ENCODE data around the gene MRPL39.

DNA sequence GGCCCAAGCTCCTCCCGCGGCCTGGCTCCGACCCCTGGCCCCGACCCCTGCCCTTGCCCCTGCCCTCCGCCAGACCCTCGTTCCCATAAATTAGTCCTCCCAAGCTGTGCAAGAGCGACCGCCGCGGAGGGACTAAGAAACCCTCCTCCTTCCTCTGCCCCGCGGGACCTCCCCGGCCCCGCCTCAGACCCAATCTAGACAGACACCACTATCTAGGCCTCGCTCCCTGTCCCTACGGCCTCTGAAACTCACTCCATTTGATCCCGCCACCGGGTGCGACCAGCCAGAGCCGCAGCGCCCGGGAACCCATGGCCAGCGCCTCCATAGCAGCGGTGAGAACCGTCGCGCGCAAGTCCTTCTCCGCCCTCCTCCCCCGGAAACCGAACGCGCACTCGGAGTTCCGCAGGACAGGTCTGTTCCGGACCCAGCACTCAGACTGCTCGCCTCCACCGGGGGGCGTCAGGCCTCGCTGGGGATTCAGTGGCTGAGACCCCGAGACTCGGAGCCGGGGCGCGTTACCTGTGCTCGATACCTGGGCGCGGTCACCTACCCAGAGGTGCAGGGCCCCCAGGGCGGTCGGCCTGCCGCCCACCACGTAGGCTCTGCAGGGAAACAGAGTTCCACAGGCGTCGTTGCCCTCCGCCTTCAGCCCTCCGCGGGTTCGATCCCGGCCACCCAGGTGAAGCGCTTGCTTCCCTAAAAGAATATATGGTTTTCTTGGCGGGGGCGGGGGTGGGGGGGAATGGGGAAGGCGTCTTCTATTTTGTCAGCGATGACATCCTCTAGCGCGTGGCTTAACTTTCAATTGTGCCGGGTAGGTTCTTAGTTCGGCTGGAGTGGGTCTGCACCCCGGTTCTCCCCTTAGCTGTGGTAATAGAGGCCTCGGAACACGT, at the start of gene MRPL39:
- TF ChIP-seq ZFP30 (CRISPR knock-in tag; IDR thresholded peaks at IDR 0.05) (no peak), CSDC2 (CRISPR knock-in tag; IDR thresholded peaks at IDR 0.05) (no peak), RARB (CRISPR knock-in tag; IDR thresholded peaks at IDR 0.05) (no peak), PPARA (CRISPR knock-in tag; IDR thresholded peaks at IDR 0.05; ENCODE audit: borderline replicate concordance) (no peak), TOX (CRISPR knock-in tag; IDR thresholded peaks at IDR 0.05; ENCODE audit: borderline replicate concordance) (no peak), SNAI2 (CRISPR knock-in tag; IDR thresholded peaks at IDR 0.05) (no peak; the same call in 1 of the 2 replicates), ARNTL (CRISPR knock-in tag; IDR thresholded peaks at IDR 0.05; ENCODE audit: borderline replicate concordance, low read depth) (no peak)
- TF ChIP-seq, protein P1, sequence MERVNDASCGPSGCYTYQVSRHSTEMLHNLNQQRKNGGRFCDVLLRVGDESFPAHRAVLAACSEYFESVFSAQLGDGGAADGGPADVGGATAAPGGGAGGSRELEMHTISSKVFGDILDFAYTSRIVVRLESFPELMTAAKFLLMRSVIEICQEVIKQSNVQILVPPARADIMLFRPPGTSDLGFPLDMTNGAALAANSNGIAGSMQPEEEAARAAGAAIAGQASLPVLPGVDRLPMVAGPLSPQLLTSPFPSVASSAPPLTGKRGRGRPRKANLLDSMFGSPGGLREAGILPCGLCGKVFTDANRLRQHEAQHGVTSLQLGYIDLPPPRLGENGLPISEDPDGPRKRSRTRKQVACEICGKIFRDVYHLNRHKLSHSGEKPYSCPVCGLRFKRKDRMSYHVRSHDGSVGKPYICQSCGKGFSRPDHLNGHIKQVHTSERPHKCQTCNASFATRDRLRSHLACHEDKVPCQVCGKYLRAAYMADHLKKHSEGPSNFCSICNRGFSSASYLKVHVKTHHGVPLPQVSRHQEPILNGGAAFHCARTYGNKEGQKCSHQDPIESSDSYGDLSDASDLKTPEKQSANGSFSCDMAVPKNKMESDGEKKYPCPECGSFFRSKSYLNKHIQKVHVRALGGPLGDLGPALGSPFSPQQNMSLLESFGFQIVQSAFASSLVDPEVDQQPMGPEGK (CRISPR knock-in tag; IDR thresholded peaks at IDR 0.05; ENCODE audit: borderline replicate concordance) = no peak
- TF ChIP-seq, protein P2, sequence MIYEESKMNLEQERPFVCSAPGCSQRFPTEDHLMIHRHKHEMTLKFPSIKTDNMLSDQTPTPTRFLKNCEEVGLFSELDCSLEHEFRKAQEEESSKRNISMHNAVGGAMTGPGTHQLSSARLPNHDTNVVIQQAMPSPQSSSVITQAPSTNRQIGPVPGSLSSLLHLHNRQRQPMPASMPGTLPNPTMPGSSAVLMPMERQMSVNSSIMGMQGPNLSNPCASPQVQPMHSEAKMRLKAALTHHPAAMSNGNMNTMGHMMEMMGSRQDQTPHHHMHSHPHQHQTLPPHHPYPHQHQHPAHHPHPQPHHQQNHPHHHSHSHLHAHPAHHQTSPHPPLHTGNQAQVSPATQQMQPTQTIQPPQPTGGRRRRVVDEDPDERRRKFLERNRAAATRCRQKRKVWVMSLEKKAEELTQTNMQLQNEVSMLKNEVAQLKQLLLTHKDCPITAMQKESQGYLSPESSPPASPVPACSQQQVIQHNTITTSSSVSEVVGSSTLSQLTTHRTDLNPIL (CRISPR knock-in tag; IDR thresholded peaks at IDR 0.05; ENCODE audit: low read depth) = no peak

All from SK-N-SH treated with all-trans-retinoic acid at 6 μM for 48 hours (cell line).